Adrenal gland (tissue), 12 donors: ENCODE results near the gene LIMS4. TPM values are rescaled to one million over a fixed set of nuclear protein-coding genes. Genes with fewer than 3 reads are reported as not detected.
"Not testable (repeated sequence)": the region's sequence is repeated elsewhere in the genome, so short reads cannot be mapped to it uniquely, and the experiment has no call there.

ENCODE experiments used
- DNase-seq, 7 donors: peaks; one replicate each; pipeline ENCODE4 v3.0.0-alpha.2; 2019 to 2020
- H3K27ac ChIP-seq, 5 donors: fragments of 200-600 bp; sonication (generic) in 4 of 5; 1 replicate in 3 of 5; 2 replicates in 2 of 5; pipeline versions ENCODE4 v1.5.1 to v1.8.0; 2016 to 2020; ENCODE audit warnings: mild to moderate bottlenecking in 1 of 5
- H3K27me3 ChIP-seq: fragments of 200-600 bp; 2 replicates; pipeline ENCODE4 v1.8.0; 2021
- H3K36me3 ChIP-seq, 2 donors: fragments of 200-600 bp; replicated peaks in 1 of 2; 1 replicate in 1 of 2; 2 replicates in 1 of 2; pipeline versions ENCODE4 v1.5.1 to v1.8.0; 2018 to 2022
- H3K4me1 ChIP-seq, 2 donors: fragments of 200-600 bp; replicated peaks in 1 of 2; 1 replicate in 1 of 2; 2 replicates in 1 of 2; pipeline versions ENCODE4 v1.5.1 to v1.8.0; 2018 to 2021
- H3K4me3 ChIP-seq, 4 donors: fragments of 200-600 bp; sonication (generic) in 3 of 4; one replicate each; pipeline ENCODE4 v1.5.1; 2016 to 2018
- H3K9me3 ChIP-seq, 3 donors: fragments of 200-600 bp; sonication (generic) in 1 of 3; replicated peaks in 1 of 3; 1 replicate in 2 of 3; 2 replicates in 1 of 3; pipeline versions ENCODE4 v1.5.1 to v1.8.0; 2016 to 2021
- WGBS, 4 donors: extraction: QIAGEN DNeasy Blood & Tissue Kit in 2 of 4; methylation state at CpG; one replicate each; pipeline versions ENCODE4 v1.1.5 to v1.1.7; 2013 to 2017; 5-methylcytosine and 5-hydroxymethylcytosine counted together
- intact Hi-C, 2 donors: fragments of 100-400 bp; cut with DNase I; formaldehyde crosslinking; loops; one replicate each; pipeline versions ENCODE4 v1.14.1 to v1.15.0; 2022 to 2023
- polyA plus RNA-seq, 3 donors: library from polyadenylated mRNA; stranded (reverse); fragments of 200-250 nt in 2 of 3; fragments of 350-450 nt in 1 of 3; fragmentation: Illumina TruSeq in 1 of 3; extraction: RNeasy Lipid Tissue Mini Kit (QIAGEN cat#74804) in 1 of 3; gene quantifications; one replicate each; pipeline ENCODE4 v1.2.3, GENCODE V29; 2013 to 2014
- total RNA-seq, 9 donors: library from RNA; depleted of rRNA in 4 of 9; stranded (reverse); fragments of >200 nt in 4 of 9; fragments of 120-200 nt in 1 of 9; fragmentation: NEBNext Ultra II Directional in 1 of 9; extraction: Animal tissue kit (Norgen Biotek cat#: 25700) in 1 of 9; gene quantifications; one replicate each; pipeline versions ENCODE4 v1.1.0 to v1.2.4, GENCODE V29; 2013 to 2023
- donor health status: healthy with polysubstance abuse.
- donor health status: Bipolar disorder and iron deficiency.
- donor health status: DM: yes; HTN: yes; CAD: no.
- donor health status: DM: no; HTN: no; CAD: no.
- donor health status: DM: no; HTN: no; CAD: no.
- donor health status: DM: yes; HTN: yes; CAD: no.

Gene LIMS4
- total and polyA plus RNA-seq, 12 donors, result 5.5 to 30.7 (median 9.7) TPM

DNA sequence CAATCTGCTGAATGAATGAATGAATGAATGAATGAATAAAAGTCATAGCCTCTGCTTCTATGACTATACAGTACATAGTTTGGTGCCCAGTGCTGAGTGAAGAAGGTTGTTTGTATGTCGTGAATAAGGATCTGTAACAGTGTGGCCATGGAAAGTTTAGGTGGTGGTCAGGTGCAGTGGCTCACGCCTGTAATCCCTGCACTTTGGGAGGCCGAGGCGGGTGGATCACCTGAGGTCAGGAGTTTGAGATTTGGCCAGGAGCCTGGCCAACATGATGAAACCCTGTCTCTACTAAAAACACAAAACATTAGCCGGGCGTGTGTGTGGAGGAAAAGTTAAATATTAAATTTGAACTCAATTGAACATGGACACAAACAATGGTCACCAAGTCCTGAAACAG, 4.3 kb upstream of the LIMS4 start:
- H3K27ac ChIP-seq, H3K9me3 ChIP-seq, H3K4me3 ChIP-seq, DNase-seq, H3K36me3 ChIP-seq, H3K4me1 ChIP-seq, H3K27me3 ChIP-seq, intact Hi-C loops: not testable (repeated sequence)
- WGBS, 4 donors, result no CpG with 5 or more reads among the region's 6 CpGs

DNA sequence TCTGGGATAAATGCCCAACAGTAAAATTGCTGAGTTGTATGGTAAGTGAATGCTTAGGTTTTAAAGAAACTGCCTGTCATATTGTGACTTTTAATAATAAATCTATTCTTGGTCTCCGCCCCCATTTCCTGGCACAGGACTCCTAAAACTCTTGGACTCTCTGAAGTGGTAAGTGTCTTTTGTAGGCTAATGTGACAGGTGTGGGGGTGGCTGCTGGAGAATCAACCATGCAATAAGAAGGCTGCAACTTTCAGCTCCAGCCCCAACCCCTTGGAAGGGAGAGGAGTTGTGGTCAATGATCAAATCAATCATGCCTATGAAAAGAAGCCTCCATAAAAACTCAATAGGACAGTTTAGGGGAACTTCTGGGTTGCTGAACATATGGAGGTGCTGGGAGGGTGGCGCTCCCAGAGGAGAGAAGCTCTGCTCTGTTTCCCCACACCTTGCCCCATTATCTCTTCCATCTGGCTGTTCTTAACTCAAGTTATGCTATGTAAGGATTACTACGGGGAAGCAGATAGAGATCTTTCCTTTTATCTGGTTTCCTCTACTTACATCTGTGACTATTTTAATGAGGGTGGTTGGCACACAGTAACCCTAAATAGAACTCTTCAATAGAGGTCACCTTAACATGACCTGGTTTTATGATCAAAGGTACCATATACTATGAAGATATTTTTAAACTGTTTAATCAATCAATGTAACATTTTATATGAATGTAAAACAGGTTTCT, 3.2 kb upstream of the LIMS4 start:
- H3K9me3 ChIP-seq, H3K27me3 ChIP-seq, H3K4me1 ChIP-seq, H3K36me3 ChIP-seq, intact Hi-C loops, H3K27ac ChIP-seq, DNase-seq, H3K4me3 ChIP-seq: not testable (repeated sequence)
- WGBS, 4 donors, result no CpG with 5 or more reads among the region's 3 CpGs

GRCh38 chr2:110474898-110475297, 2.3 kb upstream of the LIMS4 start:
- no CpG with 5 or more reads among the region's 4 CpGs for WGBS, 4 donors
- H3K4me3 ChIP-seq, H3K9me3 ChIP-seq, H3K4me1 ChIP-seq, H3K27ac ChIP-seq, H3K36me3 ChIP-seq, DNase-seq, H3K27me3 ChIP-seq, intact Hi-C loops: not testable (repeated sequence)

- H3K27ac ChIP-seq, intact Hi-C loops, DNase-seq, H3K4me1 ChIP-seq, H3K27me3 ChIP-seq, H3K9me3 ChIP-seq, H3K36me3 ChIP-seq, H3K4me3 ChIP-seq: not testable (repeated sequence)
- WGBS, 4 donors, result no CpG with 5 or more reads among the region's 3 CpGs
These were observed 393 bp upstream of the LIMS4 start for GRCh38 chr2:110473059-110473358.

- intact Hi-C loops, H3K27ac ChIP-seq: not testable (repeated sequence)
- WGBS, 4 donors, result no CpG with 5 or more reads among the region's 7 CpGs
These were observed 3.7 kb downstream of the LIMS4 start for GRCh38 chr2:110468921-110469320.

GRCh38 chr2:110465312-110465711, 7.3 kb downstream of the LIMS4 start:
- H3K4me1 ChIP-seq, H3K36me3 ChIP-seq, H3K27ac ChIP-seq, intact Hi-C loops, H3K9me3 ChIP-seq, H3K4me3 ChIP-seq, H3K27me3 ChIP-seq, DNase-seq: not testable (repeated sequence)
- WGBS, 4 donors, result no CpG with 5 or more reads among the region's 8 CpGs

More at GRCh38 chr2:110468921-110469320, 3.7 kb downstream of the LIMS4 start:
- not testable (repeated sequence) for H3K4me3 ChIP-seq, H3K27me3 ChIP-seq, DNase-seq, H3K9me3 ChIP-seq, H3K4me1 ChIP-seq, H3K36me3 ChIP-seq

DNA sequence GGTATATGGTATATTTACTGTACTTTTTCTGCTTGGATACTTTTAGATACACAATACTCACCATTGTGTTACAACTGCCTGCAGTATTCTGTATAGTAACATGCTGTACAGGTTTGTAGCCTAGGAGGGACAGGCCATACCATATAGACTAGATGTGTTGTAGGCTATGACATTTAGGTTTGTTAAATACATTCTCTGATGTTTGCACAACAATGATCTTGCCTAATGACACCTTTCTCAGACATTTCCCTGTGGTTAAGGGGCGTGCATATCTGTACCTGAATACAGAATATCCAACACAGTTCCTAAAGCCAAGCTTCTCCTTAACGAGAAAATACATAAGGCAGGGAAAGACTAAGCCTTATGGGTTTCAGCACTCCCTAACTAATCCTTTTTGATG, 10.2 kb downstream of the LIMS4 start:
- intact Hi-C loops, H3K4me1 ChIP-seq, H3K36me3 ChIP-seq, H3K27me3 ChIP-seq, H3K27ac ChIP-seq, DNase-seq, H3K9me3 ChIP-seq, H3K4me3 ChIP-seq: not testable (repeated sequence)
- no CpG with 5 or more reads among the region's 2 CpGs for WGBS, 4 donors

DNA sequence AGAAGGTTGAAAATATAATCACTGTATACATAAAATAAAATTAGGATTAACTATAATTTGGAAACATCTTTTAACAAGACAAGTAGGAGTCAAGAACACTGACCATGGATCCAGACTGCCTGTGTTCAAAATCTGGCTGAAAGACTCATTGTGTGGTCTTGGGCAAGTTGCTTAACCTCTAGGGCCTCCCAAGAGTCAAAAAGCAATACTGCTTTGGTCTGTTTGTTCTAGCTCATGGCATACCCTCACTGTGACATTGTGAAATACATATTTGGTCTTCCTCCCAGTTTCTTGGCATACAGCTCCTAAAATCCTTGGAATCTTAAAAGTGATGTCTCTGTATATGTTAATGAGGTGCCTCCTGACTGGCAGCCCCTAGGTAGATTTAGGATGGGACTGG, 12.3 kb downstream of the LIMS4 start:
- intact Hi-C loops, H3K9me3 ChIP-seq, H3K4me1 ChIP-seq, DNase-seq, H3K27ac ChIP-seq, H3K36me3 ChIP-seq, H3K4me3 ChIP-seq, H3K27me3 ChIP-seq: not testable (repeated sequence)

DNA sequence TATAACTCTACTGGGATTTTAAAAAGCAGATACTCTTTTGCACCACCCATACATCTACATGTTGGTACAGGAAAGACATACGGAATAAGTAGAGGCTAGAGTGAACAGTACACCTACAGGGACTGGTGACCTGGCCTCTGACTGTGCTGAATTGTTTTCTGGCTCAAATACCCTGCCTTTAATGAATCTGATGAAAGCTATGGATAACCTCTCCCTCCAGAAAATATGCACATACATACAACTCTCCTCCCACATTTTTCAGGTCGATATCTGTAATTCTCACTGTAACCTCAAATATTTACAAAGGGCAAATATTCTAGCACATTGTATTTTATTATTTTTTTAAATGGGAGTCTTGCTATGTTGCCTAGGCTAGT, 15.4 kb downstream of the LIMS4 start:
- H3K9me3 ChIP-seq, H3K4me3 ChIP-seq, H3K27me3 ChIP-seq, H3K27ac ChIP-seq, DNase-seq, H3K4me1 ChIP-seq, intact Hi-C loops, H3K36me3 ChIP-seq: not testable (repeated sequence)
- WGBS, 4 donors, result 78% methylated on average over 1 of the region's 2 CpGs; no CpG with 5 or more reads in 3 of the 4 donors

GRCh38 chr2:110456291-110457213, 16.1 kb downstream of the LIMS4 start:
- H3K27ac ChIP-seq, H3K4me3 ChIP-seq, H3K36me3 ChIP-seq, DNase-seq, intact Hi-C loops, H3K27me3 ChIP-seq, H3K4me1 ChIP-seq, H3K9me3 ChIP-seq: not testable (repeated sequence)
- WGBS, 4 donors, result 80 to 89% (median 86%) methylated on average over 1 of the region's 16 CpGs; no CpG with 5 or more reads in 1 of the 4 donors

GRCh38 chr2:110455080-110455670, 17.4 kb downstream of the LIMS4 start:
- H3K36me3 ChIP-seq, H3K4me1 ChIP-seq, H3K9me3 ChIP-seq, H3K27ac ChIP-seq, H3K27me3 ChIP-seq, H3K4me3 ChIP-seq, DNase-seq, intact Hi-C loops: not testable (repeated sequence)
- WGBS, 4 donors, result no CpG with 5 or more reads among the region's 6 CpGs
